Astrocyte (in vitro differentiated cells and primary cell): ENCODE data around the gene GMPR2. TPM values are rescaled to one million over a fixed set of nuclear protein-coding genes. Genes with fewer than 3 reads are reported as not detected.

Experiments used
- DNase-seq: peaks from one replicate; pipeline ENCODE4 v3.0.0-alpha.2; 2010; ENCODE audit warnings: low read depth
- FAIRE-seq: peaks from 2 replicates; lab custom pipeline; 2011; peaks lifted over from hg19 to GRCh38; lab: Jason Lieb, UNC
- H2AFZ ChIP-seq: 2 replicates; pipeline ENCODE4 v1.6.0; 2012; ENCODE audit warnings: low read depth, low read length, inconsistent platforms
- H3K27ac ChIP-seq: 2 replicates; pipeline ENCODE4 v1.5.1; 2011; ENCODE audit warnings: low read depth, low read length, inconsistent platforms
- H3K27me3 ChIP-seq: 2 replicates; pipeline ENCODE4 v1.6.0; 2011; ENCODE audit warnings: low read length, inconsistent platforms; ENCODE audit not compliant: insufficient read depth
- H3K36me3 ChIP-seq: 2 replicates; pipeline ENCODE4 v1.5.1; 2011; ENCODE audit warnings: low read length, inconsistent platforms; ENCODE audit not compliant: insufficient read depth
- H3K4me1 ChIP-seq: 2 replicates; pipeline ENCODE4 v1.5.1; 2011; ENCODE audit warnings: low read length, inconsistent platforms; ENCODE audit not compliant: insufficient read depth
- H3K4me2 ChIP-seq: 2 replicates; pipeline ENCODE4 v1.6.0; 2012; ENCODE audit warnings: low read length, inconsistent platforms
- H3K4me3 ChIP-seq: 2 replicates; pipeline ENCODE4 v1.5.1; 2011; ENCODE audit warnings: low read depth, mild to moderate bottlenecking, low read length, inconsistent platforms; ENCODE audit not compliant: insufficient read depth
- H3K79me2 ChIP-seq: 2 replicates; pipeline ENCODE4 v1.6.0; 2012; ENCODE audit warnings: mild to moderate bottlenecking, low read length, inconsistent platforms; ENCODE audit not compliant: insufficient read depth
- H3K9ac ChIP-seq: 2 replicates; pipeline ENCODE4 v1.6.0; 2012; ENCODE audit warnings: mild to moderate bottlenecking, low read length, inconsistent platforms
- H3K9me3 ChIP-seq: 2 replicates; pipeline ENCODE4 v1.5.1; 2012; ENCODE audit warnings: low read depth, mild to moderate bottlenecking, low read length, inconsistent platforms; ENCODE audit not compliant: insufficient read depth
- H4K20me1 ChIP-seq: 2 replicates; pipeline ENCODE4 v1.6.0; 2012; ENCODE audit warnings: low read length, inconsistent platforms; ENCODE audit not compliant: insufficient read depth
- H3K27ac Mint-ChIP-seq: one replicate; pipeline ENCODE4 v1.8.0; 2021; ENCODE audit warnings: mild to moderate bottlenecking, mixed read lengths; ENCODE audit not compliant: unreplicated experiment
- H3K27me3 Mint-ChIP-seq: one replicate; pipeline ENCODE4 v1.8.0; 2021; ENCODE audit warnings: low read depth, mixed read lengths; ENCODE audit not compliant: unreplicated experiment
- H3K36me3 Mint-ChIP-seq: one replicate; pipeline ENCODE4 v1.8.0; 2021; ENCODE audit warnings: low read depth, mixed read lengths; ENCODE audit not compliant: unreplicated experiment
- H3K4me1 Mint-ChIP-seq: one replicate; pipeline ENCODE4 v1.8.0; 2021; ENCODE audit warnings: low read depth, mixed read lengths; ENCODE audit not compliant: unreplicated experiment
- H3K4me3 Mint-ChIP-seq: one replicate; pipeline ENCODE4 v1.8.0; 2021; ENCODE audit warnings: mild to moderate bottlenecking, moderate library complexity, mixed read lengths; ENCODE audit not compliant: unreplicated experiment
- H3K9me3 Mint-ChIP-seq: one replicate; pipeline ENCODE4 v1.8.0; 2021; ENCODE audit warnings: mild to moderate bottlenecking, mixed read lengths; ENCODE audit not compliant: unreplicated experiment
- CTCF ChIP-seq: IDR thresholded peaks from 2 replicates; pipeline ENCODE4 v1.5.1; 2011; ENCODE audit warnings: low read depth, mild to moderate bottlenecking, inconsistent platforms, low read length, moderate library complexity; ENCODE audit not compliant: insufficient read depth
- EZH2 ChIP-seq: IDR thresholded peaks from 2 replicates; pipeline ENCODE4 v1.6.1; 2012; ENCODE audit warnings: mild to moderate bottlenecking, low read length, inconsistent platforms; ENCODE audit not compliant: insufficient read depth
- total RNA-seq: library from RNA; stranded (reverse); gene quantifications from 2 replicates; pipeline ENCODE4 v1.2.1, GENCODE V29; 2021

GMPR2 gene
- total RNA-seq, 1 donor from 2014 or later, result 66.5 TPM

- H3K4me1 Mint-ChIP-seq, result peaks cover 49% of the 10 kb centered on the region
- DNase-seq (no peak), FAIRE-seq (no peak)
- Histone ChIP-seq H3K36me3 (peaks cover 52% of the 10 kb centered on the region), H3K4me3 (no peak overlapping the region), H3K9me3 (no peaks in the 10 kb centered on the region), H3K4me1 (peaks cover 36% of the 10 kb centered on the region), H2AFZ (no peak overlapping the region), H4K20me1 (peaks cover 26% of the 10 kb centered on the region), H3K27me3 (no peaks in the 10 kb centered on the region), H3K27ac (no peak overlapping the region), H3K9ac (no peak overlapping the region), H3K4me2 (peak overlapping the region; percentile 93), H3K79me2 (peaks cover 69% of the 10 kb centered on the region)
- peaks cover 39% of the 10 kb centered on the region for H3K36me3 Mint-ChIP-seq
- H3K4me3 Mint-ChIP-seq, result peak overlapping the region; percentile 63
- H3K9me3 Mint-ChIP-seq, result no peaks in the 10 kb centered on the region
- TF ChIP-seq EZH2 (no peak), CTCF (no peak)
- peak overlapping the region; percentile 29 for H3K27ac Mint-ChIP-seq
- H3K27me3 Mint-ChIP-seq, result no peaks in the 10 kb centered on the region
Measured at GRCh38 chr14:24238527-24239037, 5.9 kb downstream of the GMPR2 start.

GRCh38 chr14:24240110-24240918 lies 7.6 kb downstream of the GMPR2 start:
- H3K4me1 Mint-ChIP-seq, result peaks cover 42% of the 10 kb centered on the region

More at GRCh38 chr14:24240110-24240918, 7.6 kb downstream of the GMPR2 start:
- H3K27me3 Mint-ChIP-seq, result no peaks in the 10 kb centered on the region
- H3K4me3 ChIP-seq, result no peak overlapping the region
- peaks cover 47% of the 10 kb centered on the region for H3K36me3 ChIP-seq
- H3K9ac ChIP-seq, result peak overlapping the region; percentile 21
- peak overlapping the region; percentile 75 for H3K27ac Mint-ChIP-seq
- DNase-seq (no peak), FAIRE-seq (no peak)
- no peak overlapping the region for H2AFZ ChIP-seq
- peaks cover 26% of the 10 kb centered on the region for H4K20me1 ChIP-seq
- H3K4me3 Mint-ChIP-seq, result peak overlapping the region; percentile 95
- TF ChIP-seq EZH2, result no peak
- TF ChIP-seq CTCF, result no peak
- no peaks in the 10 kb centered on the region for H3K9me3 ChIP-seq
- H3K4me1 ChIP-seq, result peaks cover 30% of the 10 kb centered on the region
- peaks cover 52% of the 10 kb centered on the region for H3K79me2 ChIP-seq
- H3K27me3 ChIP-seq, result no peaks in the 10 kb centered on the region
- H3K9me3 Mint-ChIP-seq, result no peaks in the 10 kb centered on the region
- peaks cover 39% of the 10 kb centered on the region for H3K36me3 Mint-ChIP-seq
- H3K4me2 ChIP-seq, result peak overlapping the region; percentile 93
- H3K27ac ChIP-seq, result no peak overlapping the region
